HCT116 (cell line): ENCODE results near the gene RIPOR3. TPM values are rescaled to one million over a fixed set of nuclear protein-coding genes. Genes with fewer than 3 reads are reported as not detected.

Experiments used
- ATAC-seq: fragments of 200-7000 bp; cut with Tn5 transposase; 2 replicates; pipeline ENCODE4 v1.9.1; 2020; ENCODE audit warnings: mild to moderate bottlenecking, moderate library complexity
- BruUV-seq: library from RNA; stranded (reverse); fragments of 400-500 nt; replicated peaks from 2 replicates; lab custom pipeline; 2021; lab: Mats Ljungman, UMichigan
- CTCF ChIA-PET: fragments of 300-600 bp; sonication (Branson Sonifier 250); formaldehyde crosslinking; loops from one replicate; lab custom pipeline; 2021; ENCODE audit warnings: antibody characterized with exemption; lab: Charles Lee
- POLR2A ChIA-PET: fragments of 300-600, 350-600 bp; sonication (Branson Sonifier 250); formaldehyde crosslinking; loops from one replicate; lab custom pipeline; 2021; ENCODE audit warnings: antibody characterized with exemption; lab: Charles Lee
- RAD21 ChIA-PET, 2 experiments: fragments of 300-600 bp; sonication (Branson Sonifier 250); formaldehyde crosslinking; loops; one replicate each; lab custom pipeline; 2023; ENCODE audit warnings: low total read pairs in 2 of 2; ENCODE audit not compliant: uncharacterized antibody in 2 of 2, unreplicated experiment in 2 of 2, low non-redundant PET in 1 of 2; lab: Charles Lee
- DNase-seq: peaks from one replicate; pipeline ENCODE4 v3.0.0-alpha.2; 2010; ENCODE audit warnings: low read depth, low spot score
- H2AFZ ChIP-seq: fragments of 200-600 bp; shearing (Covaris generic), sonication (generic); 2 replicates; pipeline ENCODE4 v1.6.1; 2017; ENCODE audit warnings: low read depth, mixed run types, mixed read lengths, antibody characterized with exemption, low read length; ENCODE audit not compliant: poor library complexity, severe bottlenecking
- H3K27ac ChIP-seq: 2 replicates; pipeline ENCODE4 v1.5.1; 2012; ENCODE audit warnings: low read depth, low read length
- H3K27me3 ChIP-seq: fragments of 200-600 bp; sonication (generic); 2 replicates; pipeline ENCODE4 v1.6.1; 2016; ENCODE audit warnings: mixed run types, low read length, mixed read lengths; ENCODE audit not compliant: insufficient read depth
- H3K36me3 ChIP-seq, 2 experiments: fragments of 200-500 bp in 1 of 2; fragments of 200-600 bp in 1 of 2; sonication (Bioruptor generic) in 1 of 2; sonication (generic) in 1 of 2; 2 replicates each; pipeline versions ENCODE4 v1.5.1 to v1.6.1; 2014 to 2016; ENCODE audit warnings: low read length in 2 of 2, inconsistent platforms in 1 of 2, mixed read lengths in 1 of 2, mixed run types in 1 of 2; ENCODE audit not compliant: insufficient read depth in 2 of 2, control insufficient read depth in 1 of 2
- H3K4me1 ChIP-seq, 2 experiments: fragments of 200-600 bp in 1 of 2; sonication (generic) in 1 of 2; 2 replicates each; pipeline versions ENCODE4 v1.5.1 to v1.6.1; 2012 to 2017; ENCODE audit warnings: low read length in 2 of 2, inconsistent platforms in 1 of 2, mild to moderate bottlenecking in 1 of 2, mixed read lengths in 1 of 2, mixed run types in 1 of 2, moderate library complexity in 1 of 2; ENCODE audit not compliant: insufficient read depth in 2 of 2, control insufficient read depth in 1 of 2
- H3K4me2 ChIP-seq: fragments of 200-600 bp; sonication (generic); 2 replicates; pipeline ENCODE4 v1.6.1; 2017; ENCODE audit warnings: mixed run types, low read length, mixed read lengths
- H3K4me3 ChIP-seq, 2 experiments: fragments of 200-600 bp in 1 of 2; sonication (generic) in 1 of 2; replicated peaks in 1 of 2; 2 replicates each; pipeline ENCODE4 v1.5.1; 2011 to 2016; ENCODE audit warnings: low read length in 2 of 2, control low read depth in 1 of 2, low read depth in 1 of 2, mild to moderate bottlenecking in 1 of 2, mixed read lengths in 1 of 2, mixed run types in 1 of 2
- H3K79me2 ChIP-seq: fragments of 200-600 bp; sonication (generic); 2 replicates; pipeline ENCODE4 v1.6.1; 2017; ENCODE audit warnings: mild to moderate bottlenecking, mixed run types, low read length, moderate library complexity, mixed read lengths; ENCODE audit not compliant: insufficient read depth
- H3K9ac ChIP-seq: fragments of 200-600 bp; sonication (generic); 2 replicates; pipeline ENCODE4 v1.6.1; 2016; ENCODE audit warnings: low read length, mixed read lengths
- H3K9me2 ChIP-seq: fragments of 200-600 bp; sonication (generic), shearing (Covaris generic); 2 replicates; pipeline ENCODE4 v1.6.1; 2017; ENCODE audit warnings: mixed run types, mild to moderate bottlenecking, moderate library complexity; ENCODE audit not compliant: insufficient read depth
- H3K9me3 ChIP-seq, 2 experiments: fragments of 200-500 bp in 1 of 2; fragments of 200-600 bp in 1 of 2; sonication (Bioruptor generic) in 1 of 2; sonication (generic) in 1 of 2; 2 replicates each; pipeline ENCODE4 v1.6.1; 2014 to 2017; ENCODE audit warnings: low read length in 2 of 2, mixed read lengths in 2 of 2, inconsistent platforms in 1 of 2, low read depth in 1 of 2, mild to moderate bottlenecking in 1 of 2, mixed run types in 1 of 2, moderate library complexity in 1 of 2; ENCODE audit not compliant: control insufficient read depth in 1 of 2, insufficient read depth in 1 of 2
- H4K20me1 ChIP-seq: fragments of 200-600 bp; sonication (generic), shearing (Covaris generic); 2 replicates; pipeline ENCODE4 v1.6.1; 2017; ENCODE audit warnings: mixed run types, mild to moderate bottlenecking, moderate library complexity; ENCODE audit not compliant: insufficient read depth
- CBX3 ChIP-seq: IDR thresholded peaks from 2 replicates; pipeline ENCODE4 v1.6.1; 2012; ENCODE audit warnings: low read depth
- CEBPB ChIP-seq: IDR thresholded peaks from 2 replicates; pipeline ENCODE4 v1.6.1; 2012; ENCODE audit warnings: low read depth
- ELF1 ChIP-seq: IDR thresholded peaks from 2 replicates; pipeline ENCODE4 v1.6.1; 2012; ENCODE audit warnings: low read depth, borderline replicate concordance
- FOSL1 ChIP-seq: IDR thresholded peaks from 2 replicates; pipeline ENCODE4 v1.6.1; 2012; ENCODE audit warnings: low read depth
- JUND ChIP-seq: IDR thresholded peaks from 2 replicates; pipeline ENCODE4 v1.6.1; 2012
- MAX ChIP-seq: IDR thresholded peaks from 2 replicates; pipeline ENCODE4 v1.6.1; 2012
- POLR2A ChIP-seq: IDR thresholded peaks from 2 replicates; pipeline ENCODE4 v1.7.0; 2011; ENCODE audit warnings: borderline replicate concordance; ENCODE audit not compliant: insufficient read depth, insufficient read length; ENCODE audit errors: extremely low read depth
- POLR2AphosphoS5 ChIP-seq: IDR thresholded peaks from 2 replicates; pipeline ENCODE4 v1.6.1; 2011; ENCODE audit warnings: mild to moderate bottlenecking, low read depth, low read length, moderate library complexity
- RAD21 ChIP-seq: IDR thresholded peaks from 2 replicates; pipeline ENCODE4 v1.6.1; 2012; ENCODE audit warnings: low read depth, mild to moderate bottlenecking
- SIN3A ChIP-seq: IDR thresholded peaks from 2 replicates; pipeline ENCODE4 v1.6.1; 2012; ENCODE audit warnings: low read depth
- SP1 ChIP-seq: IDR thresholded peaks from 2 replicates; pipeline ENCODE4 v1.6.1; 2012; ENCODE audit warnings: low read depth
- SRF ChIP-seq: IDR thresholded peaks from 2 replicates; pipeline ENCODE4 v1.6.1; 2012; ENCODE audit warnings: low read depth
- TCF7L2 ChIP-seq: IDR thresholded peaks from 2 replicates; pipeline ENCODE4 v1.7.0; 2011; ENCODE audit warnings: borderline replicate concordance, inconsistent platforms; ENCODE audit not compliant: insufficient read depth, insufficient read length; ENCODE audit errors: extremely low read depth
- YY1 ChIP-seq: IDR thresholded peaks from 2 replicates; pipeline ENCODE4 v1.6.1; 2011; ENCODE audit warnings: low read length, low read depth, moderate library complexity, mild to moderate bottlenecking; ENCODE audit not compliant: insufficient replicate concordance; ENCODE audit errors: extremely low read depth
- ZFX ChIP-seq: fragments of 450-650 bp; IDR thresholded peaks from 2 replicates; pipeline ENCODE4 v1.6.1; 2017
- intact Hi-C: fragments of 100-400 bp; cut with micrococcal nuclease; formaldehyde crosslinking; loops from 2 replicates; pipeline ENCODE4 v1.10.0; 2022
- total RNA-seq: library from RNA; stranded (reverse); gene quantifications from one replicate; pipeline ENCODE4 v1.2.1, GENCODE V29; 2021; ENCODE audit not compliant: unreplicated experiment
- TF ChIP-seq, protein P1 (sequence below): IDR thresholded peaks from 2 replicates; pipeline ENCODE4 v1.6.1; 2012

Gene RIPOR3
- total RNA-seq, 1 experiment from 2014 or later, result 0.22 TPM

GRCh38 chr20:50613438-50614169 is 77.7 kb downstream of the RIPOR3 start (continued):
- TF ChIP-seq POLR2AphosphoS5, result no peak
- TF ChIP-seq YY1, result no peak
- TF ChIP-seq ZFX, result no peak
- no peak for TF ChIP-seq MAX
- TF ChIP-seq TCF7L2, result no peak
- TF ChIP-seq SP1, result no peak

DNA sequence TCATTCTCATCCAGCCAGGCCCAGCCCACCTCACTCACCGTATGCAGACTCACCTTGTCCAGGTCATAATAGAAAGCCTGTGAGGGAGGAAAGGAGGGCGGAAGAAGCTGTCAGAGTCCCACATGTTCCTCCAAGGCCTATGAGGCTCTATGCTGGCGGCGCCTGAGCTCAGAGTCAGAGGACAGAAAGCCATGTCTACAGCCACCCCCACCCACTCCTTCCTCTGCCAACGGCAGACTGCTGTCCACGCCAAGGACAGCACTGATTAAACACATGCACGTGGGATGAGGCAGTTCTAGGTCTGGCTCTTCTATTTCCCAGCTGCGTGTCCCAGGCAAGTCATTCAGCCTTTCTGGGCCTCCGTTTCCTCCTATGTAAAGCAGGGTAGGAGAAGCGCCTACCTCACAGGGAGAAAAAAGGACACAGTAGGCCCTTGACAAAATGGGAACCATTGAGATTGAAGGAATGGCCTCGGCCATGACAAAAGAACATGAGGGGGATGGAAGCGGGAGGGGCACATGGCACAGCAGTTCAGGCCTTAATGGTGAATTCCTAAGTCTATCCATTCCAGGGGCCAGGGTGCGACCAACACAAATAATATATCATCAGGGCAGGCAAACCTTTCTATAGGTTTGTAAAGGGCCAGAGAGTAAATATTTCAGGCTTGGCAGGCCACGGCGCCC is 80.1 kb downstream of the RIPOR3 start:
- intact Hi-C loops, result no loop called here
- Histone ChIP-seq H2AFZ (no peak overlapping the region), H3K9me3 (no peaks in the 10 kb centered on the region), H3K4me3 (no peak overlapping the region), H4K20me1 (no peaks in the 10 kb centered on the region), H3K27ac (no peak overlapping the region), H3K4me1 (peaks cover 0 to 8% of the 10 kb centered on the region in 2 experiments; a peak in 1 of 4 replicates), H3K9ac (no peak overlapping the region), H3K9me2 (no peaks in the 10 kb centered on the region)
- BruUV-seq, result no TSS peak
- ChIA-PET CTCF (no interaction called here), RAD21 (no interaction called here), POLR2A (no interaction called here)
- no peak for TF ChIP-seq JUND
- TF ChIP-seq FOSL1, result no peak
- TF ChIP-seq CBX3, result no peak
- no peak for TF ChIP-seq ZFX
- TF ChIP-seq CEBPB, result no peak
- TF ChIP-seq RAD21, result no peak
- TF ChIP-seq, protein P1, sequence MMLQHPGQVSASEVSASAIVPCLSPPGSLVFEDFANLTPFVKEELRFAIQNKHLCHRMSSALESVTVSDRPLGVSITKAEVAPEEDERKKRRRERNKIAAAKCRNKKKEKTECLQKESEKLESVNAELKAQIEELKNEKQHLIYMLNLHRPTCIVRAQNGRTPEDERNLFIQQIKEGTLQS, result no peak
- no peak for TF ChIP-seq ELF1
- TF ChIP-seq MAX, result no peak
- no peak for TF ChIP-seq POLR2A
- no peak for TF ChIP-seq SIN3A
- no peak for TF ChIP-seq SRF
- no peak for TF ChIP-seq TCF7L2
- TF ChIP-seq, all 23 proteins: peak for 0
- DNase-seq (no peak), ATAC-seq (no peak)
- no peak overlapping the region for H3K4me2 ChIP-seq
- H3K79me2 ChIP-seq, result no peaks in the 10 kb centered on the region
- H3K36me3 ChIP-seq, result no peaks in the 10 kb centered on the region
- H3K27me3 ChIP-seq, result no peaks in the 10 kb centered on the region
